RCC 7860 (cell line): ENCODE measurements around the gene PRR15L.

ENCODE experiments used
- DNase-seq: peaks from one replicate; pipeline ENCODE4 v3.0.0-alpha.2; 2015; ENCODE audit warnings: low spot score
- FAIRE-seq: peaks from 2 replicates; lab custom pipeline; 2012; peaks lifted over from hg19 to GRCh38; lab: Jason Lieb, UNC

Gene PRR15L

DNA sequence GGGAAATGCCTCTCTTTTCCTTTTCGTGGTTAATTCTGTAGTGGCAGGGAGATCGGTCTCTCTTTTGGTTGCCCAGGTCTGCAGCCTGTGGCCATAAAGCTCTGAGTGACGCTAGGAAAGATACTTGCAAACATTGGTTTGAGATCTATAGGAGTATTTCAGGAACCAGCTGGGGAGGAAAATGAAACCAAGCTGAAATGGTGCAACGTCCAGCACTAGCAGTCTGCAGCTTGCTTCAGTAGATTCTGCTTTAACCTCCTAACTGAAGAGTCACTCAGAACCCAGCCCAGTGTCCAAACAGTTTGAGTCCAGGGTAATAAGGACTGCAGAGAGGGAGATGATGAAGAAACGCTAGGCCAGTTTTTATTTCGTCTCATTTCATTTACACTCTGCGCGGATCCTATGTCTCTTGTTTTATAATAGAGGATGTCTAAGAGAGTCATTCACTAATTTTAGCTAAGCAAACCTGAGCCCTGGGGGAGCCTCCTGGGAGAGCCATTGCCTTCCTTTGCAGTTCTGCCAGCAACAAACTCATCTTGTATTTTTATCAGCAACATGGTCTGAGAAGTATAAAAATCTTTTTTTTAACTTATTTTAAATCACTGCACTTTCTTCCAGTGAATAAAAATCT lies 49.6 kb downstream of the PRR15L start:
- no peak for DNase-seq

DNA sequence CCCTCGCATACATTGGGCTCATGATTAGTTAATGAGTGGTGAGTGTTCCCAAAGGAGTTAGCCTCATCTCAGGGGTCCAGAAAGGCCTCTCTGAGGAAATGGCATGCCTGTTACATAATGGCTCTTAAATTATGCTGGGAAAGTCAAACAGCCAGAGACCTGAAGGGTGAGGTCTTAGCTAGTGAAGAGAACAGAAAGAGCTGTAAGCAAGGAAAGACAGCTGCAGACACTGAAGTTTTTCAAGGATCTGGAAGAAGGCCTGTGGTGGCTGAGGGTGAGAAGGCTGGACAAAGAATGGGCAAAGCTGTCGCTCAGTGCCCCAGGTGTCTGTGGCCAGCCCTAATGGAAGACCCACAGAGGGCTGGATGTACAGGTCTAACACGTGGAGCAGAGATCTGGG lies 51.2 kb downstream of the PRR15L start:
- DNase-seq (no peak), FAIRE-seq (no peak)

More for the DNA sequence above, 49.6 kb downstream of the PRR15L start:
- no peak for FAIRE-seq

DNA sequence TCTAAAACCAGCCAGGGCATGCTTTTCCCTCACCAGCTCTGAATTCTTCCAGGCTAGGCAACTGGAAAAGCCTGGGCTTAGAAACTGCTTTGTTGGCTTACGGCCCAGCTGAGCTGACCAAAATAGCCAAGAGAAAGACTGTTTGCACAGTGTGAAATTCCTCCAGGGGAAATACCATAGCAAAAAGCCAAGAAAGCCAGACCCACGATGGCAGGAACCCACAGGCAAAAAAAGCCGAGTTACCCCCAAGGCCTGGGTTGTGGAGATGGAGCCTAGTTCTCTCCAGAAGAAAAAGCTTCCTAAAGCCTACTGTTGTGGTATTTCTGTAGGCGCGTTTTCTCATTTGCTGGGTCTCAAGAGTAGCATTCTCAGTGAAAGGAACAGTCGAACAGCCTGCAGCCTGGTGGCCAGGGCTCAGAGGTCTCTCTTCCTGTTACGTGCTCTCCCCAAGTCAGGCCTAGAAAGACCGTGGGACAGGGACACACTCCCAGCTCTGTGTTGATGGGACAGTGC lies 52.4 kb downstream of the PRR15L start:
- no peak for DNase-seq
- no peak for FAIRE-seq

DNA sequence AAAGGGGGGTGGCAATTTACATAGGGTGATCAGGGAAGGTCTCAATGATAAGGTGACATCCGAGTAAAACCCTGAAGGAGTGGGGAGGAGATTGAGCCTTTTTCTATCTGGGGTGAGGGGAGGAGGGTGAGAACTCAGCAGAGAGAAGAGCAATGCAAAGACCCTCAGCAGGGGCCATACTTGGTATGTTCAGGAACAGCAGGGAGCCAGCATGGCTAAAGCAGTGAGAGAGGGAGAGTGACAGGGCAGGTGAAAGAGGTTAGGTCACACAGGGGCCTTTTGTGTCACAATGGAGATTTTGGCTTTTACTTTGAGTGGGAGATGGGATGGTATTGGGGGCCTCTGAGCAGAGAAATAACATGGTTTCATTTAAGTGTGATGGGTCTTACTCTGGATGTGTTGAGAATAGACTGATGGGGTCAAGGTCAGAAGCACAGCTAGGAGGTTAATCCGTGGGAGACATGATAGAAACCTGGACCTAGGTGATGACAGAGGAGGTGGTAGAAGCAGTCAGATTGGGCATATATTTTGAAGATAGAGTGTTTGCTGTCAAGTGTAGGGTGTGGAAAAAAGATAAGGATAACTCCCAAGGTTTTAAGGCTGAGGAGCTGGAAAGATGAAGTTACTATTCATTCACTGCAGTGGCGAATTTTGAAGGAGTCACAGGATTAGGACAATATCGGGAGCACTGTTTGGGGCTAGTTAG lies 55.5 kb downstream of the PRR15L start:
- FAIRE-seq = no peak

More for the DNA sequence above, 55.5 kb downstream of the PRR15L start:
- no peak for DNase-seq
